Gastrocnemius medialis (tissue), 4 donors: Measurements from ENCODE around the gene CYB5R3.
"Not testable (repeated sequence)": the region's sequence is repeated elsewhere in the genome, so short reads cannot be mapped to it uniquely, and the experiment has no call there.

Experiments used
- CTCF ChIP-seq, 5 experiments: fragments of 450-650 bp in 3 of 5; fragments of 200-600 bp in 2 of 5; sonication (generic) in 2 of 5; IDR thresholded peaks in 4 of 5; conservative IDR thresholded peaks in 1 of 5; 1 replicate in 4 of 5; 2 replicates in 1 of 5; pipeline ENCODE4 v1.5.1; 2016 to 2019; ENCODE audit warnings: antibody characterized with exemption in 5 of 5, mild to moderate bottlenecking in 3 of 5, moderate library complexity in 3 of 5
- POLR2A ChIP-seq, 2 donors: fragments of 450-650 bp; IDR thresholded peaks; one replicate each; pipeline ENCODE4 v1.6.1; 2017; ENCODE audit warnings: antibody characterized with exemption in 2 of 2, mild to moderate bottlenecking in 2 of 2, moderate library complexity in 2 of 2

DNA sequence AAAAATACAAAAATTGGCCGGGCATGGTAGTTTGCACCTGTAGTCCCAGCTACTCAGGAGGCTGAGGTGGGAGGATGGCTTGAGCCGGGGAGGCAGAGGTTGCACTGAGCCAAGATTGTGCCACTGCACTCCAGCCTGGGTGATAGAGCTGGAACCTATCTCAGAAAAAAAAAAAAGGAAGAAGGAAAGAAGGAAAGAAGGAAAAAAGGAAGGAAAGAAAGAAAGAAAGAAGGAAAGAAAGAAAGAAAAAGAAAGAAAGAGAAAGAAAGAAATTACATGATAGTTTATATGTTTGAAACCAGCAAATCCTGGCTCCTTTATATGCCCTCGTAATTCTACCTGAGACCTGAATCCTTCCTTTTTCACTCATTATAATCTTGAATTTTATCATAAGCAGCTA, 17.2 kb upstream of the CYB5R3 start:
- TF ChIP-seq CTCF (IDR thresholded peaks at IDR 0.05 in 4 of 5, conservative IDR thresholded peaks at IDR 0.05 in 1 of 5); POLR2A (IDR thresholded peaks at IDR 0.05): not testable (repeated sequence)
